ENCODE measurements around the gene BARX1. TPM values are rescaled to one million over a fixed set of nuclear protein-coding genes. Genes with fewer than 3 reads are reported as not detected.

BARX1 gene
- total and polyA plus RNA-seq, 9 of the 15 experiments (the other 6 are each of a cell fraction or from before 2014, with no cell fraction given): 0.11 to 0.14 TPM; not detected in 7

DNA sequence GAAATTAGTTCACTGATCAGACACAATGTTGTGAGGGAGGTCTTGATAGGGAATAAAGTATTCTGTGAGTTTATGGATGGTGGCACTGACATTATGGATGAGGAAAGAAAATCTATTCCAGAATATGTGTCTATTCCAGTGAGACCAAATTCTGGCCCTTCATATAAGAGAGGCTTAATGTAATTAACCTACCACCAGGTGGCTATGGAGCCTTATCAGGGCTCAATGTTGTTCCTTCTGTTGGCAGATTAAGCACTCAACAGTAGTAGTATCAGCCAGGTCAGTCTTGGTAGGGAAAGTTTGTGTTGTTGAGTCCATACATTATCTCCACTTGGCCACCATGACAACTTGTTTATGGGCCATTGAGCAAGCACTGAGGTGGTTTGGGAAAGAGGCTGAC is 41.7 kb upstream of the BARX1 start:
- FAIRE-seq (no peak), ATAC-seq (no peak), DNase-seq (ENCODE audit: extremely low read depth in 1 of 4, low spot score in 3 of 4) (no peak)
- no TSS peak for BruUV-seq (replicated peaks)
- no peak overlapping the region for H3K4me3 ChIP-seq
- no peaks in the 10 kb centered on the region for H3K36me3 ChIP-seq (ENCODE audit: control insufficient read depth, insufficient read depth, low read length)
- H3K79me2 ChIP-seq (ENCODE audit: control insufficient read depth, insufficient read depth, low read length): no peaks in the 10 kb centered on the region
- ChIA-PET CTCF (ENCODE audit: low intra/inter-chr PET ratio) (no interaction called here), POLR2A (interaction anchor here (0.6 kb wide), 1 partner anchor 188 kb away, joined by 3 read pairs; no protein-coding TSS in a partner anchor)
- no peaks in the 10 kb centered on the region for H4K20me1 ChIP-seq (replicated peaks; ENCODE audit: control insufficient read depth, insufficient read depth, low read length)
- TF ChIP-seq ZNF766 (CRISPR knock-in tag; conservative IDR thresholded peaks at IDR 0.05) (no peak), RAD21 (CRISPR knock-in tag; conservative IDR thresholded peaks at IDR 0.05 in 1 of 2, IDR thresholded peaks at IDR 0.05 in 1 of 2) (0 out of 4 replicates have a peak, but pooled peaks of 1 of the 2 experiments have one; percentile 9), CTCF (IDR thresholded peaks at IDR 0.05 in 2 of 3, conservative IDR thresholded peaks at IDR 0.05 in 1 of 3; ENCODE audit: insufficient read depth in 2 of 3, low read depth in 1 of 3, low read length in 3 of 3) (peak in 2 of 3 experiments; percentile 10 to 23; a peak in 1 of 6 replicates), ZNF75A (CRISPR knock-in tag; IDR thresholded peaks at IDR 0.05) (no peak), NR2C1 (IDR thresholded peaks at IDR 0.05) (no peak), NR2C1 (tag; IDR thresholded peaks at IDR 0.05) (no peak), SMAD4 (CRISPR knock-in tag; conservative IDR thresholded peaks at IDR 0.05) (no peak), PHB (CRISPR knock-in tag; IDR thresholded peaks at IDR 0.05) (no peak), ZNF696 (CRISPR knock-in tag; conservative IDR thresholded peaks at IDR 0.05) (no peak), CBFA2T3 (IDR thresholded peaks at IDR 0.05) (peak; percentile 32; the same call in 1 of the 2 replicates), ZBTB26 (CRISPR knock-in tag; IDR thresholded peaks at IDR 0.05) (no peak)
- TF ChIP-seq, protein P1, sequence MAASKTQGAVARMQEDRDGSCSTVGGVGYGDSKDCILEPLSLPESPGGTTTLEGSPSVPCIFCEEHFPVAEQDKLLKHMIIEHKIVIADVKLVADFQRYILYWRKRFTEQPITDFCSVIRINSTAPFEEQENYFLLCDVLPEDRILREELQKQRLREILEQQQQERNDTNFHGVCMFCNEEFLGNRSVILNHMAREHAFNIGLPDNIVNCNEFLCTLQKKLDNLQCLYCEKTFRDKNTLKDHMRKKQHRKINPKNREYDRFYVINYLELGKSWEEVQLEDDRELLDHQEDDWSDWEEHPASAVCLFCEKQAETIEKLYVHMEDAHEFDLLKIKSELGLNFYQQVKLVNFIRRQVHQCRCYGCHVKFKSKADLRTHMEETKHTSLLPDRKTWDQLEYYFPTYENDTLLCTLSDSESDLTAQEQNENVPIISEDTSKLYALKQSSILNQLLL (CRISPR knock-in tag; IDR thresholded peaks at IDR 0.05; ENCODE audit: borderline replicate concordance): no peak
- no peak overlapping the region for H3K27ac ChIP-seq (ENCODE audit: extremely low read depth, low read depth, low read length)
- H3K27me3 ChIP-seq (ENCODE audit: control insufficient read depth in 2 of 2, insufficient read depth in 2 of 2, low read length in 2 of 2): no peaks in the 10 kb centered on the region
- in situ Hi-C loops (cut with MboI): no loop called here
- no peak overlapping the region for H3K4me2 ChIP-seq (ENCODE audit: insufficient read depth, low read length)
- no peaks in the 10 kb centered on the region for H3K9me3 ChIP-seq (replicated peaks; ENCODE audit: control insufficient read depth, insufficient read depth, low read depth, low read length)
- no peaks in the 10 kb centered on the region for H3K9me1 ChIP-seq (ENCODE audit: control insufficient read depth, insufficient read depth, low read length)
- H2AFZ ChIP-seq (ENCODE audit: low read depth, low read length): no peak overlapping the region
- H3K9ac ChIP-seq (ENCODE audit: insufficient read depth in 1 of 2, low read depth in 2 of 2, low read length in 2 of 2): no peak overlapping the region
- intact Hi-C loops (cut with micrococcal nuclease): no loop called here
- H3K4me1 ChIP-seq (replicated peaks in 1 of 2; ENCODE audit: control insufficient read depth in 2 of 2, insufficient read depth in 2 of 2, low read length in 2 of 2): no peaks in the 10 kb centered on the region
